Fibroblast of lung (primary cell): ENCODE results near the gene PLA2G2A. TPM values are rescaled to one million over a fixed set of nuclear protein-coding genes. Genes with fewer than 3 reads are reported as not detected.

Experiments
- DNase-seq, 2 donors: peaks; one replicate each; pipeline versions ENCODE4 v3.0.0 to v3.0.0-alpha.2; 2010; ENCODE audit warnings: low read depth in 2 of 2
- H2AFZ ChIP-seq: 2 replicates; pipeline ENCODE4 v1.5.1; 2012; ENCODE audit warnings: low read length, control low read depth, inconsistent platforms
- H3K27ac ChIP-seq: 2 replicates; pipeline ENCODE4 v1.5.1; 2011; ENCODE audit warnings: low read length, control low read depth; ENCODE audit not compliant: insufficient read depth
- H3K27me3 ChIP-seq: 2 replicates; pipeline ENCODE4 v1.5.1; 2011; ENCODE audit warnings: mild to moderate bottlenecking, low read length; ENCODE audit not compliant: control insufficient read depth, insufficient read depth
- H3K36me3 ChIP-seq: 2 replicates; pipeline ENCODE4 v1.5.1; 2011; ENCODE audit warnings: low read length; ENCODE audit not compliant: control insufficient read depth, insufficient read depth
- H3K4me1 ChIP-seq: 2 replicates; pipeline ENCODE4 v1.5.1; 2011; ENCODE audit warnings: low read length; ENCODE audit not compliant: control insufficient read depth, insufficient read depth; ENCODE audit errors: extremely low read depth
- H3K4me2 ChIP-seq: 2 replicates; pipeline ENCODE4 v1.5.1; 2011; ENCODE audit warnings: low read length, control low read depth; ENCODE audit not compliant: insufficient read depth; ENCODE audit errors: extremely low read depth
- H3K4me3 ChIP-seq, 4 experiments: fragments of 200-600 bp in 1 of 4; sonication (generic) in 1 of 4; replicated peaks in 1 of 4; 2 replicates each; pipeline ENCODE4 v1.5.1; 2011 to 2016; ENCODE audit warnings: low read length in 4 of 4, low read depth in 3 of 4, mild to moderate bottlenecking in 3 of 4, control low read depth in 2 of 4, inconsistent platforms in 1 of 4, mixed read lengths in 1 of 4; ENCODE audit not compliant: insufficient read depth in 1 of 4; ENCODE audit errors: control extremely low read depth in 1 of 4
- H3K79me2 ChIP-seq: 2 replicates; pipeline ENCODE4 v1.5.1; 2012; ENCODE audit warnings: mild to moderate bottlenecking, low read length, inconsistent platforms; ENCODE audit not compliant: control insufficient read depth, insufficient read depth
- H3K9ac ChIP-seq: 2 replicates; pipeline ENCODE4 v1.5.1; 2011; ENCODE audit warnings: mild to moderate bottlenecking, low read length, control low read depth; ENCODE audit not compliant: insufficient read depth
- H3K9me3 ChIP-seq: 2 replicates; pipeline ENCODE4 v1.5.1; 2012; ENCODE audit warnings: low read depth, low read length; ENCODE audit not compliant: control insufficient read depth, insufficient read depth
- H4K20me1 ChIP-seq: 2 replicates; pipeline ENCODE4 v1.5.1; 2011; ENCODE audit warnings: low read length; ENCODE audit not compliant: control insufficient read depth, insufficient read depth; ENCODE audit errors: extremely low read depth
- EZH2 ChIP-seq: IDR thresholded peaks from 2 replicates; pipeline ENCODE4 v1.5.1; 2012; ENCODE audit warnings: low read length, control low read depth, mild to moderate bottlenecking; ENCODE audit errors: missing control alignments
- polyA plus RNA-seq, 2 donors: library from polyadenylated mRNA; depleted of rRNA in 1 of 2; stranded (reverse) in 1 of 2; unstranded in 1 of 2; fragments of >200 nt; gene quantifications; 2 replicates each; pipeline ENCODE4 v1.2.1, GENCODE V29; 2011 to 2012; ENCODE audit warnings: missing spikeins in 1 of 2
- total RNA-seq: library from RNA; depleted of rRNA; stranded (reverse); fragments of >200 nt; gene quantifications from 2 replicates; pipeline ENCODE4 v1.2.1, GENCODE V29; 2014
- TF ChIP-seq, protein P1 (sequence below), 2 donors: IDR thresholded peaks in 1 of 2; conservative IDR thresholded peaks in 1 of 2; 1 replicate in 1 of 2; 2 replicates in 1 of 2; pipeline ENCODE4 v1.5.1; 2011 to 2012; ENCODE audit warnings: low read length in 2 of 2, control low read depth in 1 of 2, inconsistent platforms in 1 of 2, low read depth in 1 of 2, mild to moderate bottlenecking in 1 of 2

Gene PLA2G2A
- total and polyA plus RNA-seq, 2 donors (not counting 1 experiment from before 2014, with no cell fraction given): not detected

DNA sequence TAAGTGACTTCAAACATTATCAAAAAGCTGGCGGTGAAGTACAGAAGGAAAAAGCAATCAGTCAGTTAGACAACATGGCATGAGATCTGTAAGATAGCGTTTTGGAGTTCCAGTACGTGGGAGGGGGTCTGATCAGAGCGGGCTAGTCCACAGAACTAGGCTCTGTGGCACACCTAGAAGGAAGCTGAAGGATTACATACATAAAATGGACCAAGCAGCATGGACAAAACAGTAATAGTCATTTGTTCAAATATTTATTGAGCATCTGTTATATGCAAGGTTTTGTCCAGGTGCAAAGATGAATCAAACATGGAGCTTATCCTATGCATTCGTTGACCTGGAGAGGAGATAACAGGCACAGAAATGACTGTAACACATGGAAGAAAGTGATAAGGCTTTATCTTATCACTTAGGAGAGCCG is 33.1 kb downstream of the PLA2G2A start:
- no peaks in the 10 kb centered on the region for H3K79me2 ChIP-seq
- peaks cover 4% of the 10 kb centered on the region for H3K27me3 ChIP-seq
- H3K4me2 ChIP-seq: no peak overlapping the region
- H2AFZ ChIP-seq: no peak overlapping the region
- no peak for DNase-seq
- no peaks in the 10 kb centered on the region for H4K20me1 ChIP-seq
- H3K9ac ChIP-seq: no peak overlapping the region
- H3K9me3 ChIP-seq: no peaks in the 10 kb centered on the region
- TF ChIP-seq, protein P1, sequence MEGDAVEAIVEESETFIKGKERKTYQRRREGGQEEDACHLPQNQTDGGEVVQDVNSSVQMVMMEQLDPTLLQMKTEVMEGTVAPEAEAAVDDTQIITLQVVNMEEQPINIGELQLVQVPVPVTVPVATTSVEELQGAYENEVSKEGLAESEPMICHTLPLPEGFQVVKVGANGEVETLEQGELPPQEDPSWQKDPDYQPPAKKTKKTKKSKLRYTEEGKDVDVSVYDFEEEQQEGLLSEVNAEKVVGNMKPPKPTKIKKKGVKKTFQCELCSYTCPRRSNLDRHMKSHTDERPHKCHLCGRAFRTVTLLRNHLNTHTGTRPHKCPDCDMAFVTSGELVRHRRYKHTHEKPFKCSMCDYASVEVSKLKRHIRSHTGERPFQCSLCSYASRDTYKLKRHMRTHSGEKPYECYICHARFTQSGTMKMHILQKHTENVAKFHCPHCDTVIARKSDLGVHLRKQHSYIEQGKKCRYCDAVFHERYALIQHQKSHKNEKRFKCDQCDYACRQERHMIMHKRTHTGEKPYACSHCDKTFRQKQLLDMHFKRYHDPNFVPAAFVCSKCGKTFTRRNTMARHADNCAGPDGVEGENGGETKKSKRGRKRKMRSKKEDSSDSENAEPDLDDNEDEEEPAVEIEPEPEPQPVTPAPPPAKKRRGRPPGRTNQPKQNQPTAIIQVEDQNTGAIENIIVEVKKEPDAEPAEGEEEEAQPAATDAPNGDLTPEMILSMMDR (conservative IDR thresholded peaks at IDR 0.05 in 1 of 2, IDR thresholded peaks at IDR 0.05 in 1 of 2; ENCODE audit: low read depth in 1 of 2, low read length in 2 of 2): no peak
- TF ChIP-seq EZH2: no peak
- H3K27ac ChIP-seq: no peak overlapping the region
- H3K4me3 ChIP-seq: no peak overlapping the region
- H3K36me3 ChIP-seq: no peaks in the 10 kb centered on the region
- no peaks in the 10 kb centered on the region for H3K4me1 ChIP-seq

DNA sequence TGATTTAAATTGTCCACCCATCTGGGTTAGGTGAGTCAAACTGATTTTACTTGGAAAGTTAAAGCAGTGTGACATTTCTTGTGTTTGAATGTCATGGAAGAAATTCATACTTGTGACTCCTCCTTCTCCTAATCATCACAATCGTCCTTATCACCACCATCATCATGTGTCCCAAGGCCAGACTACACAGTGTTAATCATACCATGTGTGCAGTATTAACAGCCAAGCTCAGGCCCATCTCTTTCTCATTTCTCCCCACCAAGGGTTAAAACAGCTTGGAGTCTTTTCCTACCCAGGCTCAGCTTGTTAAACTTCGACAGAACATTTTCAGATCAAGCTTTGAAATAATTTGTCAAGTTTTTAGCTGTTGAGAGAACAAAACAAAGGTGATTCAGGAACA is 33.5 kb downstream of the PLA2G2A start:
- Histone ChIP-seq H3K4me2 (no peak overlapping the region), H3K36me3 (no peaks in the 10 kb centered on the region), H3K4me3 (no peak overlapping the region), H4K20me1 (no peaks in the 10 kb centered on the region), H3K4me1 (no peaks in the 10 kb centered on the region), H3K9me3 (no peaks in the 10 kb centered on the region), H3K9ac (no peak overlapping the region), H3K79me2 (no peaks in the 10 kb centered on the region), H2AFZ (no peak overlapping the region), H3K27me3 (peaks cover 4% of the 10 kb centered on the region), H3K27ac (no peak overlapping the region)
- no peak for TF ChIP-seq EZH2
- TF ChIP-seq, protein P1 (conservative IDR thresholded peaks at IDR 0.05 in 1 of 2, IDR thresholded peaks at IDR 0.05 in 1 of 2; ENCODE audit: low read depth in 1 of 2, low read length in 2 of 2): no peak
- no peak for DNase-seq

DNA sequence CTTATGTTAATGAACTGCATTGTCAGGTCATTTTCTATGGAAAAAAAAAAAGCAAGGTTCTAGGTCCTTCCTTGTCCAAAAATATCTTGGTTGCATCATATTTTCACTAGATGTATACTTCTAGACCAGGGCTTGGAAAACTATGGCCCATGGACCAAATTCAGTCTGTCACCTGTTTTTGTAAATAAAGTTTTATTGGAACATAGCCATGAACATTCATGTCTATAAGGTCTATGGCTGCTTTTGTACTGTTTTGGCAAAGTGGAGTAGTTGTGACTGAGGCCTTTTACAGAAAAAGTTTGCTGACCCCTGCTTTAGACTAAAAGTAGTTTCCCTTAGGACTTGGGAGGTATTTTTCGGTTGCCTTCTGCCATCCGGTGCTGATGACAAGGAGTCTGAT is 36.8 kb downstream of the PLA2G2A start:
- Histone ChIP-seq H3K4me1 (no peaks in the 10 kb centered on the region), H3K27me3 (peaks cover 4% of the 10 kb centered on the region), H3K9ac (no peak overlapping the region), H3K36me3 (no peaks in the 10 kb centered on the region), H3K4me2 (no peak overlapping the region), H3K27ac (no peak overlapping the region), H3K79me2 (no peaks in the 10 kb centered on the region), H4K20me1 (no peaks in the 10 kb centered on the region), H3K4me3 (no peak overlapping the region), H2AFZ (no peak overlapping the region), H3K9me3 (no peaks in the 10 kb centered on the region)
- TF ChIP-seq, protein P1 (conservative IDR thresholded peaks at IDR 0.05 in 1 of 2, IDR thresholded peaks at IDR 0.05 in 1 of 2; ENCODE audit: low read depth in 1 of 2, low read length in 2 of 2): no peak
- TF ChIP-seq EZH2: no peak
- no peak for DNase-seq
